ENCODE data around the gene YAE1.
"Not testable (repeated sequence)": the region's sequence is repeated elsewhere in the genome, so short reads cannot be mapped to it uniquely, and the experiment has no call there.

The YAE1 gene

DNA sequence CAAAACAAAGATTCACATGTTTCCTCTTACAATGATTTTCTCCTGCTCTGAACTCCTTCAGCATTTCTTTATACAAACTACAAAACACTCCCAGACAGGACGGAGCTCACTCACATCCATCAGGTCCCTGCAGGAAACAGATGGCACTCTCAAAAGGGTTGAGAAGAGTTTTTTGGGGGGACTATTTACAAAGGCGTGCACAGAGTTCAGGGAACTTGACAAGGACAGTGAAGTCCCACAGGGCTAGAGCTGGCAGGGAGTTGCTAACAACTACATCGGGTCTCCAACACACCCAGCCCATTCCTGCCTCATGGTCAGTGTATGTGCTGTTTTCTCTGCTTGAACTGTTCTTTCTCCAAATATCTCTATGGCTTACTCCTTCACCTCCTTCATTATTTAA is 24.7 kb upstream of the YAE1 start:
- Histone ChIP-seq H2AFZ (ENCODE audit: low read depth) (no peak overlapping the region), H3K4me3 (IDR thresholded peaks at IDR 0.05; ENCODE audit: insufficient read depth, low read depth, low read length) (no peak overlapping the region)
- TF ChIP-seq CTCF (conservative IDR thresholded peaks at IDR 0.05; ENCODE audit: low read depth, low read length) = no peak

GRCh38 chr7:39544774-39545173 is 21.4 kb upstream of the YAE1 start:
- not testable (repeated sequence) for H3K4me3 ChIP-seq (IDR thresholded peaks at IDR 0.05; ENCODE audit: insufficient read depth, low read depth, low read length); H3K4me1 ChIP-seq (ENCODE audit: low read depth, poor library complexity, severe bottlenecking); H3K27ac ChIP-seq; H3K27me3 ChIP-seq (ENCODE audit: insufficient read depth, low read depth); H3K36me3 ChIP-seq (ENCODE audit: insufficient read depth); H4K20me1 ChIP-seq (ENCODE audit: insufficient read depth); H2AFZ ChIP-seq (ENCODE audit: low read depth); H3K9ac ChIP-seq; H3K4me2 ChIP-seq; H3K79me2 ChIP-seq (ENCODE audit: insufficient read depth, low read depth)

More for the DNA sequence above, 24.7 kb upstream of the YAE1 start:
- no peak overlapping the region for H3K4me2 ChIP-seq
- H3K27me3 ChIP-seq (ENCODE audit: insufficient read depth, low read depth) = no peaks in the 10 kb centered on the region
- H4K20me1 ChIP-seq (ENCODE audit: insufficient read depth) = no peaks in the 10 kb centered on the region
- no peaks in the 10 kb centered on the region for H3K36me3 ChIP-seq (ENCODE audit: insufficient read depth)
- no peaks in the 10 kb centered on the region for H3K79me2 ChIP-seq (ENCODE audit: insufficient read depth, low read depth)
- no peak overlapping the region for H3K27ac ChIP-seq
- H3K9ac ChIP-seq = no peak overlapping the region
- H3K4me1 ChIP-seq (ENCODE audit: low read depth, poor library complexity, severe bottlenecking) = no peaks in the 10 kb centered on the region

DNA sequence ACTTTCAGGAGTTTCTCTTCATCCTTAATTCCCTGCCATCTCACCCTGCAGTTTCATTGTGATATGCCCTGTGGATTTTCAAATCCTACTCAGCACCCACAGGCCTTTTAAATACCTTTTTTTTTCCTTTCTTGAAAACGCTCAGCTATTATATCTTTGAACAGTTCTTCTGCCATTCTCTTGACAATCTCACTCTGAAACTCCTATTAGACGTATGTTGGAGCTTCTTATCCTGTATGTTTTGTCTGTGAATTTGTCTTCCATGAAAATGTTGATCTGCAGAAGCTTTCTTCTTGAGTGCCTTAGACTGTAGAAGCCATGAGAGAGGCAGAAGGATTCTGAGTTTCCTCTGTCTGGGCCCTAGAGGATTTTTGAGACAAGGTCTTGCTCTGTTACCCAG is 18.9 kb upstream of the YAE1 start:
- no peaks in the 10 kb centered on the region for H4K20me1 ChIP-seq (ENCODE audit: insufficient read depth)
- TF ChIP-seq CTCF (conservative IDR thresholded peaks at IDR 0.05; ENCODE audit: low read depth, low read length) = no peak

GRCh38 chr7:39550411-39550810 is 15.8 kb upstream of the YAE1 start:
- no peaks in the 10 kb centered on the region for H3K4me1 ChIP-seq (ENCODE audit: low read depth, poor library complexity, severe bottlenecking)
- no peaks in the 10 kb centered on the region for H3K27me3 ChIP-seq (ENCODE audit: insufficient read depth, low read depth)
- H3K4me2 ChIP-seq = no peak overlapping the region
- H3K4me3 ChIP-seq (IDR thresholded peaks at IDR 0.05; ENCODE audit: insufficient read depth, low read depth, low read length) = no peak overlapping the region
- H3K9ac ChIP-seq = no peak overlapping the region
- TF ChIP-seq CTCF (conservative IDR thresholded peaks at IDR 0.05; ENCODE audit: low read depth, low read length) = no peak
- no peak overlapping the region for H2AFZ ChIP-seq (ENCODE audit: low read depth)
- no peak overlapping the region for H3K27ac ChIP-seq
- H4K20me1 ChIP-seq (ENCODE audit: insufficient read depth) = no peaks in the 10 kb centered on the region
- no peaks in the 10 kb centered on the region for H3K36me3 ChIP-seq (ENCODE audit: insufficient read depth)
- no peaks in the 10 kb centered on the region for H3K79me2 ChIP-seq (ENCODE audit: insufficient read depth, low read depth)

More for the DNA sequence above, 18.9 kb upstream of the YAE1 start:
- H2AFZ ChIP-seq (ENCODE audit: low read depth) = no peak overlapping the region
- H3K36me3 ChIP-seq (ENCODE audit: insufficient read depth) = no peaks in the 10 kb centered on the region
- H3K4me2 ChIP-seq = no peak overlapping the region
- H3K27ac ChIP-seq = no peak overlapping the region
- H3K4me1 ChIP-seq (ENCODE audit: low read depth, poor library complexity, severe bottlenecking) = no peaks in the 10 kb centered on the region
- no peak overlapping the region for H3K4me3 ChIP-seq (IDR thresholded peaks at IDR 0.05; ENCODE audit: insufficient read depth, low read depth, low read length)
- no peaks in the 10 kb centered on the region for H3K79me2 ChIP-seq (ENCODE audit: insufficient read depth, low read depth)
- no peak overlapping the region for H3K9ac ChIP-seq
- H3K27me3 ChIP-seq (ENCODE audit: insufficient read depth, low read depth) = no peaks in the 10 kb centered on the region

DNA sequence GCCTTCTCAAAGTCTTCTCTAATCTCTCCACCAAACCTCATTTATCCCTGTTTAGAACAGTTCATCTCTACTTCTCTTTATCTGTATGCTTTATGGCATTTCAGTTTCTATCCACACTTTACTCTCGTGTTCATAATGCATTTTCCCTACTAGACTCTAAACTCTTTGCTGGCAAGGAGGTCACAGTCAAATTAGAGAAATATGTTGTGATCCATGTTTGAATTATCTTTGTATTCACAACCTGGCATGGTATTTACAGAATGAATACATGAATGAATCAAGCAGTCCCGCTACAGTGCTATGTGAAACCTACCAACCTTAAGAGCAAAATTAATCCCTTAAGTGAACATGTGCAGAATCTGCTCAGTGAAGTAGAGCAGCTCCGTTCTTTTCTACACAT is 12.8 kb upstream of the YAE1 start:
- H3K4me2 ChIP-seq = no peak overlapping the region
- no peak overlapping the region for H2AFZ ChIP-seq (ENCODE audit: low read depth)
- no peaks in the 10 kb centered on the region for H3K36me3 ChIP-seq (ENCODE audit: insufficient read depth)
- no peaks in the 10 kb centered on the region for H3K79me2 ChIP-seq (ENCODE audit: insufficient read depth, low read depth)
- H3K4me3 ChIP-seq (IDR thresholded peaks at IDR 0.05; ENCODE audit: insufficient read depth, low read depth, low read length) = no peak overlapping the region
- no peak for TF ChIP-seq CTCF (conservative IDR thresholded peaks at IDR 0.05; ENCODE audit: low read depth, low read length)
- H3K4me1 ChIP-seq (ENCODE audit: low read depth, poor library complexity, severe bottlenecking) = no peaks in the 10 kb centered on the region
- H4K20me1 ChIP-seq (ENCODE audit: insufficient read depth) = no peaks in the 10 kb centered on the region
- no peak overlapping the region for H3K27ac ChIP-seq
- H3K9ac ChIP-seq = no peak overlapping the region
- no peaks in the 10 kb centered on the region for H3K27me3 ChIP-seq (ENCODE audit: insufficient read depth, low read depth)
